Mucosa of descending colon (tissue), 3 donors: Measurements from ENCODE around the gene PRKCSH. TPM values are rescaled to one million over a fixed set of nuclear protein-coding genes. Genes with fewer than 3 reads are reported as not detected.

Experiments
- ATAC-seq: fragments of 200-7000 bp; cut with Tn5 transposase; one replicate; pipeline ENCODE4 v1.9.1; 2020; ENCODE audit warnings: mild to moderate bottlenecking, moderate library complexity
- DNase-seq, 3 donors: peaks; one replicate each; pipeline ENCODE4 v3.0.0-alpha.2; 2020
- H3K36me3 ChIP-seq: fragments of 200-600 bp; one replicate; pipeline ENCODE4 v1.8.0; 2021; ENCODE audit warnings: low read depth, mild to moderate bottlenecking
- H3K4me1 ChIP-seq: fragments of 200-600 bp; one replicate; pipeline ENCODE4 v1.8.0; 2021; ENCODE audit warnings: low read depth, mild to moderate bottlenecking
- H3K4me3 ChIP-seq: fragments of 200-600 bp; one replicate; pipeline ENCODE4 v1.8.0; 2021; ENCODE audit warnings: mild to moderate bottlenecking
- H3K9me3 ChIP-seq: fragments of 200-600 bp; one replicate; pipeline ENCODE4 v1.8.0; 2021; ENCODE audit warnings: mild to moderate bottlenecking
- CTCF ChIP-seq: fragments of 200-600 bp; IDR thresholded peaks from one replicate; pipeline ENCODE4 v1.8.0; 2022; ENCODE audit warnings: antibody characterized with exemption, mild to moderate bottlenecking
- intact Hi-C, 2 donors: fragments of 100-400 bp; cut with DNase I in 1 of 2; cut with micrococcal nuclease in 1 of 2; formaldehyde crosslinking; loops; one replicate each; pipeline versions ENCODE4 v1.11.0 to v1.11.1; 2022; cut with DNase I, micrococcal nuclease
- total RNA-seq, 3 donors: library from RNA; stranded (reverse); fragmentation: NEBNext Ultra II Directional in 2 of 3; extraction: Animal tissue kit (Norgen Biotek cat#: 25700) in 2 of 3; gene quantifications; one replicate each; pipeline versions ENCODE4 v1.2.1 to v1.2.4, GENCODE V29; 2021 to 2023
- donor health status: DM: no; HTN: no; CAD: no; lungs with moderate emphysema.
- donor health status: DM: no; HTN: no; CAD: no.
- donor health status: DM: no; HTN: yes; CAD: no.

Gene PRKCSH
- total RNA-seq, 3 donors from 2014 or later, result 249 to 337 (median 302) TPM

DNA sequence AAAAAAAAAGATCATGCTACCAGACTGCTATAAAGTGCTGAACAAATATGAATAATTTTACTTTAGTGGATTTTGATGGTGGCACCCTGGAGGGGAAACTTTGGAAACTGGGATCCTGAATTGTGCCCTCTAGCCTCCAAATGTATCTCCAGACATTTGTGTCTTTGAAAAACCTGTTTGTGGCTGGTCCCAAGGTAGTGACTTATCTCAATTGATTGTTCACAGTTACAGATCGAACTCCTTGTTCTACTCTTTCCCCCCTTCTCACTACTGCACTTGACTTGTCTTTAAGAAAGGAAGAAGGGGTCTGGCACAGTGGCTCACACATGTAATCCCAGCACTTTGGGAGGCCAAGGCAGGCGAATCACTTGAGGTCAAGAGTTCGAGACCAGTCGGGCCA is 26.8 kb upstream of the PRKCSH start:
- DNase-seq (no peak), ATAC-seq (no peak)
- Histone ChIP-seq H3K36me3 (no peaks in the 10 kb centered on the region), H3K4me3 (no peak overlapping the region), H3K9me3 (no peaks in the 10 kb centered on the region), H3K4me1 (no peaks in the 10 kb centered on the region)
- no peak for TF ChIP-seq CTCF
- intact Hi-C loops, result no loop called here

GRCh38 chr19:11410682-11411081 is 24.8 kb upstream of the PRKCSH start:
- ATAC-seq (no peak), DNase-seq (no peak)
- H3K9me3 ChIP-seq, result no peaks in the 10 kb centered on the region
- H3K4me1 ChIP-seq, result no peaks in the 10 kb centered on the region
- intact Hi-C loops, result no loop called here
- no peaks in the 10 kb centered on the region for H3K36me3 ChIP-seq
- no peak overlapping the region for H3K4me3 ChIP-seq
- TF ChIP-seq CTCF, result no peak

- no peaks in the 10 kb centered on the region for H3K9me3 ChIP-seq
- intact Hi-C loops, result no loop called here
- no peak for TF ChIP-seq CTCF
- no peaks in the 10 kb centered on the region for H3K36me3 ChIP-seq
- H3K4me1 ChIP-seq, result peaks cover 9% of the 10 kb centered on the region
- no peak overlapping the region for H3K4me3 ChIP-seq
- ATAC-seq (no peak), DNase-seq (no peak)
Measured at GRCh38 chr19:11414544-11414943, 20.9 kb upstream of the PRKCSH start.

DNA sequence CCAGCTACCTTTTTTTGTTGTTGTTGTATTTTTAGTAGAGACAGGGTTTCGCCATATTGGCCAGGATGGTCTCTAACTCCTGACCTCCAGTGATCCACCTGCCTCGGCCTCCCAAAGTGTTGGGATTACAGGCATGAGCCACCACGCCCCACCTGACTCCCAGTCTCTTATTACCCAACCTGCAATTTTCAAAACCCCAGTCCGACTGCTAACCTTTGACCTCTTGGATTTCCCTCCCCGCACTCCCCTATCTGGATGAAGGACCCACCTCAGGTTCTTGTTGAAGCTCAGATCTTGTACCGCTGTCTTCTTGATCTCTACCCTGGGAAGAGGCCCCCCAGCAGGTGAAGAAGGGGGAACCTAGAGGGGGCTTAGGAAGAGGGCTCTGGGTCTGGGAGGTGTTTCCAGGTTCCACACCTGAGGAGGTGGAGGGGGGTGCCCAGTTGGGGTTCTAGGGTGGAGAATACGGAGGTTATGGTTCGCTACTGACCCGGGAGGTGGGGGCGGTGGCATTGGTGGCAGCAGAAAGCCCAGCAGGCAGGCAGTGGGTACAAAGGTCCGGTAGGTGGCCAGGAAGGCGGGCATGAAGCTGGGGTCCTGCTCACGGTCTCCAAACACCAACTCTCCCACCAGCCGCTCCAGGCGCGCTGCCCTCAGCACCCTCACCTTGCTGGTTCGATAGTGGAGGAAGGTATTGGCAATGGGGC is 18.9 kb upstream of the PRKCSH start:
- intact Hi-C loops, result no loop called here
- no peak for DNase-seq
- TF ChIP-seq CTCF, result no peak
- peaks cover 24% of the 10 kb centered on the region for H3K4me1 ChIP-seq
- no peaks in the 10 kb centered on the region for H3K9me3 ChIP-seq
- H3K4me3 ChIP-seq, result no peak overlapping the region
- no peak for ATAC-seq
- no peaks in the 10 kb centered on the region for H3K36me3 ChIP-seq

GRCh38 chr19:11418094-11418548 is 17.3 kb upstream of the PRKCSH start:
- no peak for TF ChIP-seq CTCF
- ATAC-seq, result peak; percentile 2
- H3K4me3 ChIP-seq, result no peak overlapping the region
- no peaks in the 10 kb centered on the region for H3K36me3 ChIP-seq
- H3K4me1 ChIP-seq, result peaks cover 39% of the 10 kb centered on the region
- intact Hi-C loops, result no loop called here
- DNase-seq, result no peak
- H3K9me3 ChIP-seq, result no peaks in the 10 kb centered on the region
